GM06990 (cell line): ENCODE data around the gene MRPL9.

Experiments used
- DNase-seq: peaks from one replicate; pipeline ENCODE4 v3.0.0-alpha.2; 2011; ENCODE audit not compliant: insufficient read length; ENCODE audit errors: extremely low read depth
- H3K27me3 ChIP-seq: replicated peaks from 2 replicates; pipeline ENCODE4 v1.6.0; 2011; ENCODE audit warnings: low read length; ENCODE audit not compliant: control insufficient read depth, insufficient read depth
- H3K36me3 ChIP-seq: 2 replicates; pipeline ENCODE4 v1.5.1; 2011; ENCODE audit warnings: low read length; ENCODE audit not compliant: control insufficient read depth, insufficient read depth
- H3K4me3 ChIP-seq: replicated peaks from 2 replicates; pipeline ENCODE4 v1.5.1; 2011; ENCODE audit warnings: low read depth, mild to moderate bottlenecking, control low read depth, low read length
- TF ChIP-seq, protein P1 (sequence below): IDR thresholded peaks from 2 replicates; pipeline ENCODE4 v1.5.1; 2011; ENCODE audit warnings: low read length, control low read depth, mild to moderate bottlenecking, inconsistent platforms; ENCODE audit not compliant: insufficient read depth, poor library complexity, severe bottlenecking

MRPL9 gene

DNA sequence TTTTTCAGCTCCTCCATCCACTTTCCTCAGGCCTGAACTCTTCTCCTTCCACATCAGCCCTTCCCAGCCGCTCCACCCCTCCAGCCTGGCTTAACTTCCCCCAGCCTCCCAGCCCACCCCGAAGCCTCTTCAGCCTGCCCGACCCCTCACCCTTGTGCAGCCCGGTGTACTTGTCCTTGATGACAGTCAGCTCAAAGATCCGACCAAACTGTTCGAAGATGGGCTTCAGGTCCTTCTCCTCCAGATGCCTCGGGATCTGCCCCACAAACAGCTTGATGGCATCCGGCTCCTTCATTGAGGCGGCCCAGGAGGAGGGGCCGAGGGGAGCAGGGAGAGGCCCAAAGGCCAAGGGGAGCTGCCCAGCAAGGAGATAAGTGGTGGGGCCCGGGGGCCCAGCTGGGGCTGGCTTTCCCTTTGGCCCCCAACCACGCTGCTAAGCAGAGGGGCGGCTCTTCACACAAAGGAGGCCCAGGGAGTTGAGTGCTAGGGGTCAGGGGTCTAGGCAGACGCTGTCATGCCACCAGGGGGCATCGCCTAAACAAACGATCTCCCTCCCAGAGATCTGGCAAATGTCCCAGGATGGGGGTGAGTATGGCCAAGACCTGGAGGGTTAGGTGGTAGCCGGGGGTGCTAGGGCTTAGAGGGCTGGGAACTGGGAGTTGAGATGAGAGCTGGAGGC is 47.4 kb downstream of the MRPL9 start:
- no peak overlapping the region for H3K4me3 ChIP-seq
- no peak for DNase-seq
- no peaks in the 10 kb centered on the region; the same call in none of the 2 replicates for H3K27me3 ChIP-seq
- no peaks in the 10 kb centered on the region for H3K36me3 ChIP-seq
- TF ChIP-seq, protein P1, sequence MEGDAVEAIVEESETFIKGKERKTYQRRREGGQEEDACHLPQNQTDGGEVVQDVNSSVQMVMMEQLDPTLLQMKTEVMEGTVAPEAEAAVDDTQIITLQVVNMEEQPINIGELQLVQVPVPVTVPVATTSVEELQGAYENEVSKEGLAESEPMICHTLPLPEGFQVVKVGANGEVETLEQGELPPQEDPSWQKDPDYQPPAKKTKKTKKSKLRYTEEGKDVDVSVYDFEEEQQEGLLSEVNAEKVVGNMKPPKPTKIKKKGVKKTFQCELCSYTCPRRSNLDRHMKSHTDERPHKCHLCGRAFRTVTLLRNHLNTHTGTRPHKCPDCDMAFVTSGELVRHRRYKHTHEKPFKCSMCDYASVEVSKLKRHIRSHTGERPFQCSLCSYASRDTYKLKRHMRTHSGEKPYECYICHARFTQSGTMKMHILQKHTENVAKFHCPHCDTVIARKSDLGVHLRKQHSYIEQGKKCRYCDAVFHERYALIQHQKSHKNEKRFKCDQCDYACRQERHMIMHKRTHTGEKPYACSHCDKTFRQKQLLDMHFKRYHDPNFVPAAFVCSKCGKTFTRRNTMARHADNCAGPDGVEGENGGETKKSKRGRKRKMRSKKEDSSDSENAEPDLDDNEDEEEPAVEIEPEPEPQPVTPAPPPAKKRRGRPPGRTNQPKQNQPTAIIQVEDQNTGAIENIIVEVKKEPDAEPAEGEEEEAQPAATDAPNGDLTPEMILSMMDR: no peak

DNA sequence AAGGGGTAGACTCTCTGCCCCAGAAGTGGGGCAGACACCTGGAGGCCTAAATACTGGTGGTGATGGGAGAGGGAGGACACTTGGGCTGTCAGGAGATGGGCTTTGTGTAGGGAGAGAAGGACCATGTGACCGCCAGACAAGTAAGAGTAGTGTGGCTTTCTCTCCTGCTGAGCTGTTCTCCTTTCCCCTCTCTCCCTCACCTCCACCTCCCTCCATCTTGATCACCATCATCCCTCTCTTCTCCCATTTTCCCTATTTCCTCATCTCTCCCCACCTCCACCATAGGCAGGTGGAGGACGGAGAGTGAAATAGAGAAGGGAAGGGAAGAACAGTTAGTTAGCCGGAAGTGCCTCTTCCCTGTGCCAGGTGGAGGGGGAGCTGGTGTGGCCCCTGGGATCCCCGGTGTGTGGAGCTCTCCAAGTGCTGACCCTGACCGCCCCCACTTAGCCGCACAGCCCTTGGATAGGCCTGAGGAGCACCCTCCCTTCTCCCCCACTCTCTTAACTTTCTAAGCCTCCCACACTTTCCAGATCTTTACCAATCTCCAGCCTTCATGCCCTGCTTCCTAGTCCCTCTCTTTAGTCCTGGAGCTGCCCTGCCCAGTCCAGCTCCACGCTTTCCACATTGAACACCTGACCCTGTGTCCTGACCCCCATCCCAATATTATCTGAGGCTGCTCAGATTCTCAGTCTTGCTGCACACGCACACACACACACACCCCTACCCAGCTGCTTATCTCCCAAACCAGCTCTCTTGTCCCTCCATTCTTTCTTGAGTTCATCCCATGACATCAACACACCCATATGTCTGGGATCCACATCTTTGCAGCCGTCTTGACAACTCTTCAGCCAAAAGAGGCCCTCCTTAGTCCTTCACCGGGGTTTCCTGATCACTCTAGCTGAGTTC is 48.2 kb downstream of the MRPL9 start:
- H3K4me3 ChIP-seq: no peak overlapping the region
- TF ChIP-seq, protein P1: no peak
- H3K36me3 ChIP-seq: no peaks in the 10 kb centered on the region
- no peaks in the 10 kb centered on the region; the same call in none of the 2 replicates for H3K27me3 ChIP-seq
- DNase-seq: no peak

DNA sequence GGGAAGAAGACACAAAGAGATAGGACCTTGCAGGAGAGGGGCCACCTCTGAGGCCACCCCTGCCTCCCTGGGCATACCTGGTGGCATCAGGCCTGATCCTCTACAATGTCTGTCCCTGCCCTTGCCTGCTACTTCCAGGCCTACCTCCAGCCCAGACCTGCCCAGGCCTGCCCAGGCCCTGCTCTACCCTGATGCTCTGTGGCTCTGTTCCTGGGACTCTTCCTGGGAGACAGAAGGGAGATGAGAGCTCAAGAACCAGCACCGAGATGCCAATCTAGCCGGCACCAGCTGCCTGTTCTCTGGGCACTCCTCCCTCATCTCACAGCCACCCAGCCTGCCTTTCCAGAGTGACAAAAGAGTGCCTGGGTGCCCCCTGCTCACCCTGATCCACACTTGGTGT is 49.4 kb downstream of the MRPL9 start:
- Histone ChIP-seq H3K36me3 (no peaks in the 10 kb centered on the region), H3K27me3 (no peaks in the 10 kb centered on the region; the same call in none of the 2 replicates), H3K4me3 (no peak overlapping the region)
- TF ChIP-seq, protein P1: no peak
- no peak for DNase-seq

DNA sequence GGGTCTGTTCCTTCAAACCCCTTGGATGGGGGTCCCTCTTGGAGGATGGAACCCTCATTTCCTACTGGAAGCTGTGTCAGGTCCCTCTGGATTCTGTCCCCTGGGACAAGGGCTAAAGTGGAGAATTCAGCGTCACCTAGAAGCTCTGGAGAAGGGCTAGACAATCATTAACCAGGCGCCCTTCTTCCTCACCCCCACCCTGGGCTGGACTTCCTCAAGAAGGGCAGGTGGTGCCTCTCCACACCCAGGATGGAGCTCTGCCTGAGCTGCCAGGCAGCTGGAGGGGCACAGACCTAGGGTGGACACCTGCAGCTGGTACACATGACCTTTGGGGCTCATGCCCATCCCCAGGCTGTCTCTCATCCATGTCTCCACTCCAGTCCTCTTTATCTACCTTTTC is 50.3 kb downstream of the MRPL9 start:
- no peaks in the 10 kb centered on the region; the same call in 1 of the 2 replicates for H3K27me3 ChIP-seq
- no peaks in the 10 kb centered on the region for H3K36me3 ChIP-seq
- no peak overlapping the region for H3K4me3 ChIP-seq
- TF ChIP-seq, protein P1: no peak
- DNase-seq: no peak

DNA sequence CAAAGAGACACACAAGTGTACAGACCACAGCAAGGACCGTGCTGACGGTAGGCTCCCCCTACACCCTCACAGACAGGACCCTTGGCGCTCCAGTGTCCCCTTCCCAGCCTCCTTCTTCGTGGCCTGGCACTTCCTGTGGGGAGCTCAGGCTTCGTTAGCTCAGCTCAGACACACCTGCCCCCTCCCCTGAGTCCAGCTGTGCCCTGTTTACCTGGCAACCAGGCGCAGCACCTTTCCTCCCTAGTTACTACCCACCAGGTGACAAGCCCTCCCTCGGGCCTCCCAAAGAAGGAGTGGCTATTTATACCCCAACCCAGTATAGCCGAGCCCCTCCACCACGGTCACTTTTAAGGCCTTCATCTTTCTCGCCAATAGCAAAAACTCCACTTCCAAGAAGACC is 51.3 kb downstream of the MRPL9 start:
- Histone ChIP-seq H3K36me3 (no peaks in the 10 kb centered on the region), H3K4me3 (no peak overlapping the region), H3K27me3 (no peaks in the 10 kb centered on the region; the same call in 1 of the 2 replicates)
- no peak for DNase-seq
- TF ChIP-seq, protein P1: no peak
